ENCODE measurements around the gene ELF5.

Gene ELF5

DNA sequence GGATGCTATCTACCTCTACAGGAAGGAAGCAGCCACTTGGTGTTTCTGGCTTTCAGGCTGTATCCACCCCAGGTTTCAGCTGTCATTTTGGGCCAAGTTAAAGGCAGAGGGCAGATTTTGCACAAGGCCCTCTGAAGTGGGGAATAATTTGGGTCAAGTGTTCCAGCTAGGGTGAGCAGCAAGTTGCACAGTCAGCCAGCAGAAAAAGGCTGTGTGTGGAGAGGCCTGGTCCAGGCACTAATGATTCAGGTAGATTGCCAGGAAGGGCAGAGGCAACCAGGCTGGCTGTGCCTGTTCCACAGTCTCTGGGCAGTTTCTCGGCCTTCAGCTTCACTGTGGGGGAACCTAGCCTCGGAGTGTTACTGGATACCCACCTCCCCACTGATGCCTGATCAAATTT is 8.6 kb upstream of the ELF5 start:
- no peak for DNase-seq (ENCODE audit: low read depth)

- DNase-seq (ENCODE audit: low read depth), result no peak
Measured at GRCh38 chr11:34521265-34521664, 7.7 kb upstream of the ELF5 start.

DNA sequence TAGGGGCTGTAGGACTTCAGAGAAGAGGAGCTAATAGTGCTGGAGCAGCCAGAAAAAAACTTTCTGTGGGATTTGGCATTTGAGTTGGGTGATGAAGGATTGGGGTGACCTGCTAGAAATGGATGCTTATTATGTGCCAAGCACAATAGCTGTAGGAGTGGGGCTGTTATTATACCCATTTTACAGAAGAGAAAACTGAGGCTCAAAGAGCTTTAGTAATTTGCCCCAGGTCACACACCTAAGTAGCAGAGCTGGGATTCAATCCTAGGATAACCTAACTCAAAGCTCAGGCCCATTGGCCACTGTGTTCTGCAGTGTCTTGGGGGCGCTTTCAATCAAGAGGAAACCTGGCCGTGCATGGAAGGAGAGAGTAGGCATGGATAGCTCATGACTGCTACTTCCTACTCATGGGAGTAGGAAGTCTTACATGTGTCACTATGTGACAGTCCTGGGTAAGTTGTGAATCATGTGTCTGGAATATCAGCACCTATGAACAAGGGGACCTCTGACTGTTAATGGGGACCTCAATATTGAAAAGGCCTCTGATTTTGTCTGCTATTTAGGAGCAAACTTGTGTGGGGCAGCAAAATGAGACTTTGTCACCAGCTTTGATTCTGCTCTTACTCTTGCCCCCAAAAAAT is 6.1 kb upstream of the ELF5 start:
- no peak for DNase-seq (ENCODE audit: low read depth)

- DNase-seq (ENCODE audit: low read depth), result no peak
Measured at GRCh38 chr11:34516247-34517040, 2.9 kb upstream of the ELF5 start.

GRCh38 chr11:34514597-34514996 is 1.0 kb upstream of the ELF5 start:
- no peak for DNase-seq (ENCODE audit: low read depth)

DNA sequence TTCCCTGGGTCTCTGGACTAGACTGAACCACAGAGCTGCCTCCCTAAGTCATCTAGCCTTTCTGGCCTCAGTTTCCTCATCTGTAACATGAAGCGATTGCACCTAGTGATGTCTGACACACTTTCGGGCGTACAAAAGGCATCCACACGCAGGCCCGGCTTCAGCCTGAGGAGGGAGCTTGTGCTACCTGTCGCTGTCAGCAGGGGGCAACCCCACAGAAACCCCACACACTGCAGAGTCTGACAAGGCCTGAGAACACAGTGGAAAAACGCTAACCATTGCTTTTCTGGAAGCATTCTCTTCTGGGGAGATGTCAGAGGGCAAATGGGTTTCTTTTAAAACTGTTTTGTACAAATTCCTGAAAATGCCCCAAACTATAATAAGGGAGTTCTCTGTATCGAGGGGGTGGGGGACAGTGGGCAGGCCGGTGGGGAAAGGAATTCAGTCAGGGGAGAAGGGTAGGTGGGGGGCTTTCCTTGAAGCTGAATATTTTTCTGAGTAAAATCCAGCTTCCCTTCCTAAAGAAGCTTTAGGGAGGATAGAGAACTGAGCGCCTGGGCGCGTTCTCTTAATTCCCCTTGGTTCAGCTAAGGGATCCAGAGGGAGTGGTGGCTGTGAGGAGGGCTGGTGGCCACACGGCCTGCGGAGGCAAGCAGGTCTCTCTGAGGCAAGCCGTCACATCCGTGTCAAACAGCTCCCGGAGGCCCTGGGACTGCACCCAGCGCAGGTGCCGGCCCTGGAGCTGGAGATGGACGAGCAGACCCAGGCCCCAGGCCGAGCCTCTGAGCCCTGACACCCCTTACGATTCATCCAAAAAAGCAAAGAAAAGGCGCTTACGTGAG is 533 bp downstream of the ELF5 start:
- peak; percentile 62 for DNase-seq (ENCODE audit: low read depth)

- no peak for DNase-seq (ENCODE audit: low read depth)
Measured at GRCh38 chr11:34510673-34511072, 2.9 kb downstream of the ELF5 start.

DNA sequence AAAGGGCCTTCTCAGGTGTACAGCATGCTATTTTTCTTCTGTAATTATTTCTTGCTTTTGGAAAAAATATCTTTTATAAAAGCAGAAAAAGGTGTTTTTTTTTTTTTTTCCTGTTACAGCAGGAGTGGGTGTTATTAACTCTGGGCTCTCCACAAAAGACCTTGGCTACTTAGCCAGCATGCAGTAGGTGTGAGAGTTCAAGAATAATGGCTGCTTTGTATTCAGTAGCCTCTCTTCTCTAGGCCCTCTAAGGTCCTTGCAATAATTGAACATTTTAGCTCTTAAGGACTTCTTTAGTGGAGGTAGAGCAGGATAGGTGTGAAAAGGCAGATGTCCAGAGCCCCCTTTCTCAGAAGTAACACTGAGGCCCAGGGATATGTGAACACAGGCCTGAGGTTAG is 3.4 kb downstream of the ELF5 start:
- no peak for DNase-seq (ENCODE audit: low read depth)

DNA sequence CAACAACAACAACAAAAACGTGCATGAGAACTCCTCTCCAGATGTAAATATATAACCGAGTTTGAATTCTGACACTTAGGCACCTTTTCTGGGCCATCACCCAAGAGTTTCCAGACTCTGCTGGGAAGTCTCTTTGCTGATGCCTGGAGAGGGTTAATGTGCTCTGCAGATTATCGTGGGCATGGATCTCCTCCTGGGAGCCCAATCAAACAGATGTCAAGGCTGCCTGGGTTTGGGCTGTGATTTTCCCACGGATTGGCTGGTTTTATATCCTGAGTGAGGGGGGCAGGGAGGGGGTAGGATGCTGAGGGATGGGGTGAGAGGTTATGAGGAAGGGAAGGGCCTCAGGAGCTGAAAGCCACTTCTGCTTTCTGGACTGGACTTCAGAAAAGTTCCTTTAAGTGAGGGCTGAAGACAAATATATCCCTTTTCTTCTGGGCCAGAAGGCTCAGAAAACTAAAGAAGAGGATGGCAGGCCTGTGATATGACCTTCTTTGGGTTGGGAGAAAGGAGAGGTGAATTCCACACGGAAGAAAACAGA is 4.2 kb downstream of the ELF5 start:
- no peak for DNase-seq (ENCODE audit: low read depth)

DNA sequence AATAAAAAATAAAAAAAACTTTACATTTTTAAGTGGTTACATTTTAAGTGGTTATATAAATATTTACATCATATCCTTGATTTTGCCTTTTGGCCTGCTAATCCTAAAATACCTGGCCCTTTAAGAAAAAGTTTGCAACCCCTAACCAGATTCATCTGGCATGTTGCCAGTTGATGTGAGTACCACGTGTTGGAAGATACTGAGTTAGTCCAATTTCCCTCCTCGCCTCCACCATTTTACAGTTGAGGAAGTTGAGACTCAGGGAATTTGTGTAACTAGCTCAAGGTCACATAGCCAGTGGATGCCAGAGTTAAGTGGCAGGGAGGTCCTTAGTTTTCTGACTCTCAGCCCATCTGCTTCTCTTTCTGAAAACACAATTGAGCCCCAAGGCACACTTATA is 5.1 kb downstream of the ELF5 start:
- DNase-seq (ENCODE audit: low read depth), result peak; percentile 4

DNA sequence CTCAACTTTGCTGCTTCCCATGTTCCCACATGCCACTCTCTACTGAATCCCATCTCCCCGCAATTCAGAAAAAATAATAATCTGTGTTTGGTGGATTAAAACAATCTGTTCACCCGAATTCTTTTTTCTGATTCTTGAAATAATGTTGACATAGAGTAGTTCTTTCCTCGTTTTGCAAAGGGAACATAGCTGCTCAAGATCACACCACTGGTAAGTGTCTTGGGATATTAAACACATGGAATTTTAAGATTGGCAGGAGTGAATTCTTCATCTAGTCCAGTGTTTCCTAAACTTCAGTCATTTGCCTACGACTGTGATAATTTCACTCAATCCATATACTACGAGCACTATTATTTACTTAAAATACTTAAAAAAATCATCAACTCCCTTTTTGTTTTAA is 6.0 kb downstream of the ELF5 start:
- DNase-seq (ENCODE audit: low read depth), result no peak

DNA sequence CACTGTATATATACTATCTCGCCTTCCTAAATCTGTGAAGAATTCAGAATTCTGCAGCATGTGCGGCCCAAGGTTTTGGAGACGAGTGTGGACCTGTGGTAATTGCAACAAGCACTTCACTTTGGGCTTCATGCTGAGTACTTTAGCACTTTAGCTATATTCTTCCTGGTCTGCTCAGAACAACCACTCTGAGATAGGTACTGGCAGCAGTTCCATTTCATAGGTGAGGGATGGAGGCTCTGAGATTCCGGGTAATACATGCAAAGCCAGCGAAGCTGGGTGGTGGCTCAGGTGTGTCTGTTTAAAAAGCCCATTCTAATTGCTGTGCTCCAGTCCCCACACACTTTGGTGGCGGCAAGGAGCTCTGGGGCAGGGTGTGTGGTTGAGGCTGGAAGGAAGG is 6.4 kb downstream of the ELF5 start:
- no peak for DNase-seq (ENCODE audit: low read depth)

- DNase-seq (ENCODE audit: low read depth), result no peak
Measured at GRCh38 chr11:34505874-34506273, 7.7 kb downstream of the ELF5 start.

DNA sequence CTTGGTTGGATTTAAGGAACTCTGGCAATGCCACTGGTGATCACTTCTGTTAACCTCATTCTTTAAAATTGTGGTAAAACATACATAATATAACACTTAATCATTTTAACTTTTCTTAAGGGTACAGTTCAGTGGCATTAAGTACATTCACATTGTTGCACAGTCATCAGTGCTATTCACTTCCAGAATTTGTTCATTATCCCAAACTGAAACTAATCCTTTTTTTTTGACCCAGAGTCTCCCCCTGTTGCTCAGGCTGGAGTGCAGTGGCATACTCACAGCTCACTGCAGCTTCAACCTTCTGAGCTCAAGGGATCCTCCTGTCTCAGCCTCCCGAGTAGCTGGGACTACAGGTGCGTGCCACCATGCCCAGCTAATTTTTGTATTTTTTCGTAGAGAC is 10.6 kb downstream of the ELF5 start:
- DNase-seq (ENCODE audit: low read depth), result no peak

DNA sequence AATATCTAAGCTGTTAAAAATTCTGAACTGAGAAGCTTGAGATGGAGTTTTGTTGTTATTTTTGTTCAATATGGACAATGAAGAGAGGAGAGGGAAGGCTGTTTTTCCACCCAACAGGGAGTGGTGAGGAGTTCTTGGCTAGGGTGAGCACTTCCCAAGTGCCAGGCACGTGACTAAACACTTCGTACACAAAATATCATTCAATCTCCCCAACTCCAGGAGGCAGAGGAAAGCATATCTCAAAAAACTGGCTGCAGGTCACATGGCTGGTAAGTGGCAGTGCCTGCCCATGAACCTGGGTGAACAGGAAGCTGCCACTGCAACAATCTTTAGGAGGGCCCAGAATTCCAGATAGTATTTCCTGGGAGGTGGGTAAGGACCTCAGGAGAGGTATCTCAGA is 11.6 kb downstream of the ELF5 start:
- peak; percentile 33 for DNase-seq (ENCODE audit: low read depth)

DNA sequence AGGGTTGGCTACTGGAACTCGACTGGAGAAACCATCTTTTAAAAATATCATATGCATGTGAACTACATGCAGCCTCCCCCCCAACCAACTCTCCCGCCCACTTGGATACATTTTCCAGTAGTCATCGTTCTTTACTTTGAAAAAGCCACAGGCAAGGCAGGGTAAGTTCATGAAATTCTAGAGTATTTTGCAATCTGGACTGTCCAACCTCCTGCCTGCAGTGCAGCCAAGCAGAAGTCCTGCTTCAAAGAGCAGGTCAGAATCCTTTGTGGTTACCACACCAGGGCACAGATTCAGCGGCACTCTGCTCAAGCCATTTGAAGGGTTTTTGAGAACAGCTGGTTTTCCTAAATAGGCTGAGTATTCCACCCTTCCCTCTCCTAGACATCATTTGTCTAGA is 12.1 kb downstream of the ELF5 start:
- peak; percentile 96 for DNase-seq (ENCODE audit: low read depth)

DNA sequence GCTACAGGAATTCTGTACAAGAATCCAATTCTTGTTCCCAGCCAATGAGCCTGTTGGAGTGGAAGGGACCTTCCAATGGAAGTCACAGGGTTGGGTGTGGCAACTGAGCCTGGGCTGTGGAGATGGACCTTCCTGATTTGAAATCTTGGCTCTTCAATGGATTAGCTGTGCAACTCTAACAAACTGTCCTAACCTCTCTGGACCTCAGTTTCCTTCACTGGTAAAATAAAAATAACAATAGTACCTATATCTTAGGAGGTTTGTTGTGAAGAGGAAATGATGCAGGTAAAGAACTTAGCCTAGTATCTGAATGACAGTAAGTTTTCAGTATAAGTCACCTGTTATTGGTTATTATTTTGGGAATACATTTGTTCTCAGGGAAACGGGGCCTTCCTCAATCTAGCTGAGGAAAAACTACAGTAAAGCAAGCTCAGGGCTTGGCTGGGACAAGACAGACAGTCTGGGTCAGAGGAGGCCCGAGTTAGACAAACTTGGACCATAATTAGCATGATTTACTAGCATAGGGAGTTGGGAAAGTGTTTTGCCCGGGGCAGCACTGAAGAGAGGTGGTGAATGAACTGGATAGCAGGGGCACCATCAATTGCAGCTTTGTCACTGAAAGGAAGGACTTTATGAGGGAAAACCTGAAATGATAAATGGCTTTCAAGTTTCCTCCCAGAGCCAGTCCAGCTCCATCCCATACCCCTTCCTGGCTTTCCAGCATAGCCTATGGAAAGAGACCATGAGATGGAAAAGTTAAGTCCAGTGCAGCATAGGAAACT is 13.7 kb downstream of the ELF5 start:
- DNase-seq (ENCODE audit: low read depth), result no peak

- no peak for DNase-seq (ENCODE audit: low read depth)
Measured at GRCh38 chr11:34495724-34496377, 17.7 kb downstream of the ELF5 start.

GRCh38 chr11:34495239-34495723 is 18.3 kb downstream of the ELF5 start:
- no peak for DNase-seq (ENCODE audit: low read depth)

DNA sequence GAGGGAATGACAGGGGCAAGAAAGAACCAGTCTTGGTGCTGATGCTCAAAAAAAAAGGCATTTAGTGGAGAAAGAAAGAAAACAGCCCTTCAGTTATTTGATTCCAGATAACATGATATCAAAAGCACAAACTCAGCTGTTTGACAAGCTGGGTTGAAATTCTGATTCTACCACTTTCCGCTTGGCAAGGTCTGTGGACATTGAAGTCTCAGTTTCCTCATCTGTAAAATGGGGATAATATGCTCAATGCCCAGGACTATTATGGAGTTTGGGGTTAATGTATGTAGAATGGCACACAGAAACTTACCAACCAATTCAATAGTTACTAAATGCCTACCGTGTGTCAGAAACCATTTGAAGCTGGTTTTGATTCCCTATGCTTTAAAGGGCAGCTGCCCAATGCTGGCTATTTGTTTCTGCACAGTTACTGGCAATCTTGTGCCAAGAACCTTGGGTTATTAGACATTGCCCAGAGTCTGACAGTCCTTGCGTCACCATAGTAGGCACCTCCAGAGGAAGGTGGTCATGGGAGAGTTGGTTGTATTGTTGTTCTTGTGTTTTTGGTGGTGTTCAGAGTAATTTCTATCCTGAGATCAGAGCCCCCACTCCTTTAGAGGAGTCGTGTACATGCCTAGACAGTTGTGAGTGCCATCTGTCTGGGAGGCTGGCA is 19.5 kb downstream of the ELF5 start:
- no peak for DNase-seq (ENCODE audit: low read depth)

- no peak for DNase-seq (ENCODE audit: low read depth)
Measured at GRCh38 chr11:34493468-34493867, 20.1 kb downstream of the ELF5 start.

Measured in amniotic epithelial cell (primary cell).